ENCODE measurements around the gene HOXC12. TPM values are rescaled to one million over a fixed set of nuclear protein-coding genes. Genes with fewer than 3 reads are reported as not detected.

The HOXC12 gene
- total RNA-seq, 1 experiment from 2014 or later, result not detected

DNA sequence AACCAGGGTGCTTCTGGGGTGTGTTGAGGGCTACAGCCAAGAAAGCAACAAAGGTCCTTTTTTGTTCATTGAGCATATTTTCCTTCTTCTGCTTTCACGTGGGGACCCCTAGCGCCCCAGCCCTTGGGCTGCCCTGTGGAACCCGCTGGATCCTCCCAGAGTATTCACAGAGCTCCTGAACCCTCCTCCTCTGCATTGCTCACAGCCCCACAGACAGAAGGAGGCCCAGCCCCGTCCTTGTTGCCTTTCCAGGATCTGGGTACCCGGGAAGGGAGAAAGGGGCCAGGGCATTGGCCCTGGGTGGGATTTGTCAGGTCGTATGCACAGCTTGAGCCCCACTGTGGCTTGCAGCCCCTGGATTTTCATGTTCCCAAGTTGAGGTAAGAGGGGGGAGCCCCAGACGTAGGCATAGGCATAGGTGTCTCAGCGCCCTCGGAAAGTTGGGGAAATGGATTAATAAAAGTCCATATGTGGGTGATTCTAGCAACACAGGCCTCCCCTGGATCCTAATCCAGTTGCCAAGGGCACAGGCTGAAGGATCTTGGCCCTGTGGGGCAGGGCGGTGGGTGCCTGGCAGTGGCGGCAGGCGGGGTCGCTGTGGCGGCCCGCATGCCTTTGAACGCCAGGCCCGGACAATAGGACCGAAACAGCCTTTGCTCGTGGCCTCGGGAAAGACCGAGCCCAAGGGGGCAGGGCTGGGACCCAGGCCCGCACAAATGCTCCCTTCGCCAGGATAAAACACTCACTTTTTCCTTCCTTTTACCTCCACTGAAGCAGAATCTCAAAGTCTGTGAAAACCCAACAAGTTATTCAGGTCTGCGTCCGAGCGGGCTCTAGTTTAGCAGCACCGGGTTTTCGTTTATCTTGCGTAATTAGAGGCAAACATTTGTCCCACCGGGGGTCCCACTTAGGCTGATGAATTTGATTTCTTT lies 27.2 kb downstream of the HOXC12 start:
- peak; percentile 30 for DNase-seq (ENCODE audit: low read depth)

DNA sequence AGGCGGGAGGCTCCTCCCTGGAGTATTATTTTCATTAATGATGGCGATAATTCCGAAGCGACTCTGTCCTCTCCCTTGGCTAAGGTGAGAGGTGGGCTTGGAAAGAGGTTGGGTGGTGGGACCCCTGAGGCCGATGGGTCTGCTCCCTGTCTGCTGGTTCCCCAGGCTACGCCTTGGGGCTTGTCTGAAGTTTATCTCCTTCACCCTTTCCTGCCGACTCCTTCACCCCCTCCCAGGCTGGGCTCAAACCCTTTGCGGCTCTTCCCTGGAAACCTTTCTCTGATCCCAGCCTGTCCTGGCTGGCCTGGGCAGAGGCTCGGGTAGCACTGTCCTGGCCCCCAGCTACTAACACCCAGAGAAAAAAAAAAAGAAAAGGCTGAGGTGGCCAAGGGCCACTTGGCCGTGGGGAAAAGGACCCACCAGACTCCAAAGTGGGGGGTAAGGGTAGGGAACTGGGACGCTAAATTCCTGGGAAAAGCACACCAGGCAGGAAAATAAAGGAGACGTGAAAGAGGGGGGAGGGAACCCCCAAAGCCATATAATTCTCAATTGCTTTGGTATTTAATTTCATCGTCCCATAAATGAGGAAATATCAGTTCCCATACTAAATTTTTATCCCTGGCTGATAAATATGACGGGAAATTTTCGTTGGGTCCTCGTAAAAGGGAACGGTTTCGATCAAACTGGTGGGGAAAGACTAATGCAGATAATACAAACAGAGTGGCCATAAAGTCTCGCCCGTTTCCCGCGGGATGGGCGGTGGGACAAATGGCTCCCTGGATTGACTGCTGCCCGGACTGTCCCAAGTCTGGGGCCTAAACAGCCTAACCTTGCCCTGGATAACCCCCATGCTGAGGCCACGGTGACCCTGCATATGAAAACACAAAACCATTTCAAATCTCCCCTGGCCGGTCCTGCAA lies 28.2 kb downstream of the HOXC12 start:
- no peak for DNase-seq (ENCODE audit: low read depth)

- no peak for DNase-seq (ENCODE audit: low read depth)
These were observed 28.9 kb downstream of the HOXC12 start for GRCh38 chr12:53983568-53983949.

GRCh38 chr12:53983950-53984572 lies 29.4 kb downstream of the HOXC12 start:
- no peak for DNase-seq (ENCODE audit: low read depth)

- DNase-seq (ENCODE audit: low read depth), result peak; percentile 86
These were observed 30.4 kb downstream of the HOXC12 start, which contains the start of gene HOXC10 for GRCh38 chr12:53984901-53985691. Gene HOXC10, plus strand, starts transcription at chr12:53985146. Its CDS starts 114 bp downstream, at chr12:53985260.

- no peak for DNase-seq (ENCODE audit: low read depth)
These were observed 30.9 kb downstream of the HOXC12 start for GRCh38 chr12:53985692-53985993.

GRCh38 chr12:53985994-53986685 lies 31.4 kb downstream of the HOXC12 start:
- DNase-seq (ENCODE audit: low read depth), result peak; percentile 37

- no peak for DNase-seq (ENCODE audit: low read depth)
These were observed 32.2 kb downstream of the HOXC12 start for GRCh38 chr12:53986686-53987483.

DNA sequence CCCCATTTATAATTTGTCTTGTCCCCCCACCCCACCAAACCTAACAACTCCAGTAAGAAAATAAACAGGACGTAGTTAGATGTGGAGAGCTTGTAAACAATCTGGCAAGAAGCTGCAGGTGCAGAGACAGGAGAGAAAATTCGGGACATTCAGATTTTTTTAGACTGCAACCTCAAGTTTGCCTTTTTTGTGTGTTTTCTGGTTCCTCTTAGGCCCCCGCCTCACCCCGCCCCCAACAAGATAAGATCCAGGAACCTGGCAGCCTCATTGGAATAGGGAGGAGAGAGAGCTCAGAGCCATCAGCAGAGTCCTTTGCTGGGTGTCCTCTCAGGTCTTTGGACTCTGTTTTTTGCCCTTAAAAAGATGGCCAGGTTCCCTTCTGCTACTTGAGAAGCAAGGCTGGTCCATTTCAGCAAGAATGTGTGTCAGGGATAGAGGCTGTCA lies 33.1 kb downstream of the HOXC12 start:
- DNase-seq (ENCODE audit: low read depth), result no peak

- no peak for DNase-seq (ENCODE audit: low read depth)
These were observed 34.0 kb downstream of the HOXC12 start for GRCh38 chr12:53988541-53989226.

- no peak for DNase-seq (ENCODE audit: low read depth)
These were observed 34.8 kb downstream of the HOXC12 start for GRCh38 chr12:53989227-53990113.

GRCh38 chr12:53990311-53991076 lies 35.8 kb downstream of the HOXC12 start:
- no peak for DNase-seq (ENCODE audit: low read depth)

- DNase-seq (ENCODE audit: low read depth), result no peak
These were observed 36.4 kb downstream of the HOXC12 start for GRCh38 chr12:53991077-53991460.

DNA sequence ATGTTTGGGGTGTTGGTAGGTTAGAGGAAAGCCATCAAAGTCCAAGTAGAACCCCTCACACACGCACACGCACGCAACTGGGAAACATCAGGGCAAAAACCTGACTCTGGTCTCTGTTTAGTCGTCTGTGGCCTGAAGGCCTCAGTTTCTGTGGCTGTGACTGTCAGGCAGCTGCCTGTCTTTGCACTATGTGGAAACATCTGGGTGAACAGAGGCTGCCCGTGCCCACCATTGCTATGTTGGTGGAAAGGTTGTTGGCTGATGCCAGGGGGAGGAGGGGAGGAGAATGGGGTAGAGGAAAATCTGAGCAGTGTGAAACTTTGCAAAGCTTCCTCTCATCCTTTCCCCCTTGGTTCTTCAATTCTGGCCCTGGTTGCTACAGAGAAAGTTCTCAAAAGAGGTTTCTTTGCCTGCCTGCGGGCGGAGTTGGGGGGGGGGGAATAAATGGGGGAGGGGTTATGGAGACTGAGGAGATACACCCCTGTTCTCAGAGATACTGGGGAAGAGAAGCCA lies 37.7 kb downstream of the HOXC12 start:
- no peak for DNase-seq (ENCODE audit: low read depth)

- DNase-seq (ENCODE audit: low read depth), result no peak
These were observed 38.7 kb downstream of the HOXC12 start for GRCh38 chr12:53993162-53994008.

- DNase-seq (ENCODE audit: low read depth), result no peak
These were observed 39.2 kb downstream of the HOXC12 start for GRCh38 chr12:53994009-53994263.
